ENCODE data around the gene CPLX3. TPM values are rescaled to one million over a fixed set of nuclear protein-coding genes. Genes with fewer than 3 reads are reported as not detected.

CPLX3 gene
- polyA plus RNA-seq, 4 donors = not detected

DNA sequence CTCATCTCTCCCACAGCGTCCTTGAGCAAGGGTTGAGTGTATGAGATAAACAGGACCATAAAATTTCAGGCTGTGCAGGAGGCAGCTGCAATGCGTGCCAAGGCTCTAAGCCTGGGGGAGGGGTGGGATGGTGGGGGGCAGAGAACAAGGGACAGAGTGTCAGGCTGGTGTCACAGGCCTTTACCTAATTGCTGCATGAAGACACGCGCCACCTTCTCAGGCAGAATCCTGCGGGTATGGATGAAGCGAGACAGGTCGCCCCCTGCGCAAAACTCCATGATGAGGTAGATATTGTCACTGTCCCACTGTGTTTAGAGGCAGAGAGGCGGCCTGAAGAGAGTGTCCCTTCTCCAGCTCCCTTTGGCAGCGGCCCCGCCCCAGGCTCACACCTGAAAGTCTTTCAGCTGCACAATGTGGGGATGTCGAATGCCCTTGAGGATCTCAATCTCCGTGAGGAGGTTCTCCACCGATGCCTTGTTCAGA, 15.5 kb downstream of the CPLX3 start:
- no peak for DNase-seq (ENCODE audit: low read depth in 4 of 4, low spot score in 3 of 4)

DNA sequence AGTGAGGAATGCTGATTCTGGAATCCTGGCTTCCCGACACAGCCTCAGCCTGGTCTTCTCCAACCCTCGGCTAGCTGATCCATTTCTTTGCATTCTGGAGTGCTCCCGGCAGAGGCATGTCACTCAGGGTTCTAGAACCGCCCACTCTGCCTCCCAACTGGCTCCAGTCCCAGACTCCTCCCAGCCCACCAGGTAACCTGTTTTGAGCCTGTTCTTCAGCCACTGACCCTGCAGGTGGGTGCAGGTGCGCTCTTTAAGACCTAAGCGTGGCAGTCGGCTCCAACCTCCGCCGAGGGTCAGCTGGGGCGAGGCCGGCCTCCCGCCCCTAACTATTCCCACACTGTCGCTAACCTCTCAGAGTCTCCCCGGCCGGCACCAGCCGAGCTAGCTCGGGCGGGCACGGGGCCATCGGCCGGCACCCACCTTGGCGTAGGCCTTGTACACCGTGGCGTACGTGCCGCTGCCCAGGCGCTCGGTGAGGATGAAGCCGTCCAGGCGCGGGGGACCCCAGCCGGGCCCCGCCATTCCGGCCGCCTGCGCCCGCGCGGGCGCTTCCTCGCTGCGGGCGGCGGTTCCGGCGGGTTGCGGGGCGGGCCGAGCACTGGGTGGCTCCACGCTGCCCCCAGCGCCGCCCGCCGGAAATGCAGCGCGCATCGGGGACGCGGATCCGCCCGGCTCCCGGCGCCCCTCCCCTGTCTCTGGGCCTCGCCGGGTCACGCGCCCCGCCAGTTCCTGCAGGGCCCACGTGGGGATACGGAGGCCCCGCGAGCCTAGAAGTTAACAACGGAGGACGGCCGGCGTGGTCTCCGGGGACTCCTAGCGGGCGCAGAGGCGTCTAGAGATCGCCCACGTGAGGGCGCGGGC, 16.4 kb downstream of the CPLX3 start, which contains the start of gene ULK3:
Gene ULK3 (minus strand): TSS at position 576 of the 864 bp plus-strand sequence. CDS start 51 bp downstream, at position 525.
- DNase-seq (ENCODE audit: low read depth in 4 of 4, low spot score in 3 of 4) = peak; percentile 59 to 76 (median 72)

GRCh38 chr15:74843445-74843828, 17.0 kb downstream of the CPLX3 start:
- no peak for DNase-seq (ENCODE audit: low read depth in 4 of 4, low spot score in 3 of 4)

DNA sequence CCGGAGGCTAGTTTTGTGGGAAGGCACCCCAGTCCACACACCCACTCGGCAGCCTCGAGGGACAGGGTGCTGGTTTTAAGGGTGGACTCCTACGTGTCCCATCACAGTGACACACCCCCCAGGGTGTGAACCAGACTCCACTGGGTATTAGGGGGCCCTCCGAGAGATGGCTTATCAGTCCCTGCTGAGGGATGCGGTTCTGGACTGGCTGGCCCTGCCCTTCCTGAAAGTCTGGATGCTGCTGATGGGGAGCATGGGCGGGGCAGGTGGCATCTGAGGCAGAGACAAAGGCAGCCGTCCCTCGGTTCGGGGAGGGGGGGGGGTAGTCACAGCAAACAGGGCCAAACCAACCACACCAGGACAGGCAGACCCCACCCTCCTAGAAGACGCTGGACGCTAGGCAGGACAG, 17.5 kb downstream of the CPLX3 start:
- no peak for DNase-seq (ENCODE audit: low read depth in 4 of 4, low spot score in 3 of 4)

DNA sequence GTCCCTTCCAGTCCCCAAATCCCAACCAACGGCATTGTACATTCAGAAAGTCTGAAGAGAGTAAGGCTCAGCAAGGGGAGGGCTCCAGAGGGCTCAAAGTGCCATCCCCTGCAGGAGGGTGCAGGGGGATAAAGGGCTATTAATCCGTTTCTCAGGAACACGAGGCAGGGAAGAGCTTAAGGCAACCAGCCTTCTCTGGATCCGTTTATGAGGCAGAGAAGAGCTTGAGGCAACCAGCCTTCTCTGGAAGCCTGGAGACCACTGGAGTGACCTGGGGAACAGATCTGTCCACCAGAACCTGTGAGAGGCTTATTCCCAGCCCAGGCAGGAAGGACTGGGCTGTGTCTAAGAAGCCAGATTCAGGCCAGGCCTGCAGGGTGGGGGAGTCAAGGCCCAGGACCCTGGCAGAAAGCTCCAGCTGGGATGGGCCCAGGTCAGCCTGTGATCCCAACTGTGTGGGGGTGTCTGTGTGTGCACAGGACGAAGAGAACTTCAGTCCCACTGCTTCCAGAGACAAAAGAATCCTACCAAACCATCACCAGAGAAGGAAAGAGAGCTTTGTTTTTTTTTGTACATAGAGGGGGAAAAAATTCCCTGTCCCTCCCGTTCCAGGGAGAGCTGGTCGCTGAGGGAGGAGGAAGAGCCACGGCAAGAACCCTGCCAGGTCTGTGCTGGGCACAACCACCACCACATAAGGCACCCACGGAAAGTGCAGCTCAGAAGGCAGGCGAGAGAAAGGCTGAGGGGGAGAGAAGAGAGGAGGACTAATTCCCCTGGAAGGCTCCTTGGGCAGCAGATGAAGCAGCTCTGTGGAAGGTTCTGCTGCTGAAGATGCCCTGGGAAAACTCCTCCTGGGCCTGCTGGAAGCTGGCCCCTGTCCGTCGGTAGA, 18.1 kb downstream of the CPLX3 start:
- no peak for DNase-seq (ENCODE audit: low read depth in 4 of 4, low spot score in 3 of 4)

DNA sequence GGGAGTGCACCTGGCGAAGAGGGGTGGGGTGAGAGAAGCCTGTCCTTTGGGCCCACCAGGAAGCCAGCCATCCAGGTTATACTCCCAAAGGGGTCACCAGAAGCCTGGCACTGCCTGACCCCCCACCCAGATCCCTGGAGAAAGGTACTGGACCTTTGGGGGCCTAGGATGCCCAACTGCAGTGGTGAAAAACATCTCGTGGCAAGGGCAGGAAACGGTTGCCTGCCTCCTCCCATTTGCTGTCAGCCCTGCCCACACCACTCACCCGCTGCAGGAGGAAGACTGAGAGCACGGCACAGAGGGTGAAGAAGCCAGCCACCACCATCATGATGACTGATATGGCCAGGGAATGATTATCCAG, 18.8 kb downstream of the CPLX3 start:
- no peak for DNase-seq (ENCODE audit: low read depth in 4 of 4, low spot score in 3 of 4)

GRCh38 chr15:74845581-74845980, 19.2 kb downstream of the CPLX3 start:
- DNase-seq (ENCODE audit: low read depth in 4 of 4, low spot score in 3 of 4) = no peak

DNA sequence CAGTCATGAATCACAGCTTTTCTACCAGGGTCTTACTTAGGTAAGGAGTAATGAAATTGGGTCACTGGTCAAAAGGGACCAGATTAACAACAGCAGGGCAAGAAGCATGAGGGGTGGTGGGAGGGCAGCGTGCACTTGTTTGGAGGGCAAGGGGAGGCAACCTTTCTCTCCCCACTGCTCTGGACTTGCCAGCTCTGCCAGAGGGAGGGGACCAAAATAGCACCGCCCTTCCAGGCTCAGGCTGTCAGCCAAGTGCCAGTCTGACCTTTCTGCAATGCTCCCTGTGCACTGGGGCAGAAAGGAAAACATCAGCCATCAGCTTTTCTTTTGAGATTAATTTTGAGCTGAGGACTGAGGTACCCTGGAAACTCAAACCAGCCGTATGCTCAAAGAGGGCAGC, 21.0 kb downstream of the CPLX3 start:
- DNase-seq (ENCODE audit: low read depth in 4 of 4, low spot score in 3 of 4) = no peak

GRCh38 chr15:74850393-74850792, 24.0 kb downstream of the CPLX3 start:
- DNase-seq (ENCODE audit: low read depth in 4 of 4, low spot score in 3 of 4) = no peak

GRCh38 chr15:74851960-74852359, 25.5 kb downstream of the CPLX3 start:
- no peak for DNase-seq (ENCODE audit: low read depth in 4 of 4, low spot score in 3 of 4)

- DNase-seq (ENCODE audit: low read depth in 4 of 4, low spot score in 3 of 4) = no peak
These were observed 28.1 kb downstream of the CPLX3 start for GRCh38 chr15:74854453-74855022.

GRCh38 chr15:74855857-74856256, 29.4 kb downstream of the CPLX3 start:
- DNase-seq (ENCODE audit: low read depth in 4 of 4, low spot score in 3 of 4) = no peak

- no peak for DNase-seq (ENCODE audit: low read depth in 4 of 4, low spot score in 3 of 4)
These were observed 30.1 kb downstream of the CPLX3 start for GRCh38 chr15:74856537-74856936.

DNA sequence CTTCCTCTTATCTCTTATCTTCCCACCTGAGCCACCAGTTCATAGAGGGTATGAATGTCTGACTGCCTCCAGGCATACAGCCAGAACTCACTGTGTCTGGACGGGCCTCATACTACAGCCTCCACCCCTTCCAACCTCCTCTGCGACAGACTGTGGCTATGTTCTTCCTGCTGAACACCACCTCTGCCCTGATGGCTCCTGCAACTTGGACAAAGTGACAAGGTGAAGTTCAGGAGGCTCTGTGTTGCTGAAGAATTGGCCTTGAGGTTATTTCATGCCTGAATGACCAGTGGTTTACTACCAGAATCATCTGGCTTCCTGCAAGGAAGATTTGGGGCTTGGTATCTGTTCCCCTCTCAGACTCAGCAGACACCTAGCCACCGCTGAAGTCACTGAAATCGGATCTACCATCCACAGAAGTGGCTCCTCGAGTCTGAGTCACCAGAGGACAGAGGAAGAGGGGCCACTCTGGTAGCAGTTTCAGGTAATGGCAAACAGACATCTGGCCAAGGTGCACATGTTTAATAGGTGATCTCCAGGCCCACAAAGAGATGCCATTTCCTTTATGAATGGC, 30.7 kb downstream of the CPLX3 start:
- no peak for DNase-seq (ENCODE audit: low read depth in 4 of 4, low spot score in 3 of 4)

DNA sequence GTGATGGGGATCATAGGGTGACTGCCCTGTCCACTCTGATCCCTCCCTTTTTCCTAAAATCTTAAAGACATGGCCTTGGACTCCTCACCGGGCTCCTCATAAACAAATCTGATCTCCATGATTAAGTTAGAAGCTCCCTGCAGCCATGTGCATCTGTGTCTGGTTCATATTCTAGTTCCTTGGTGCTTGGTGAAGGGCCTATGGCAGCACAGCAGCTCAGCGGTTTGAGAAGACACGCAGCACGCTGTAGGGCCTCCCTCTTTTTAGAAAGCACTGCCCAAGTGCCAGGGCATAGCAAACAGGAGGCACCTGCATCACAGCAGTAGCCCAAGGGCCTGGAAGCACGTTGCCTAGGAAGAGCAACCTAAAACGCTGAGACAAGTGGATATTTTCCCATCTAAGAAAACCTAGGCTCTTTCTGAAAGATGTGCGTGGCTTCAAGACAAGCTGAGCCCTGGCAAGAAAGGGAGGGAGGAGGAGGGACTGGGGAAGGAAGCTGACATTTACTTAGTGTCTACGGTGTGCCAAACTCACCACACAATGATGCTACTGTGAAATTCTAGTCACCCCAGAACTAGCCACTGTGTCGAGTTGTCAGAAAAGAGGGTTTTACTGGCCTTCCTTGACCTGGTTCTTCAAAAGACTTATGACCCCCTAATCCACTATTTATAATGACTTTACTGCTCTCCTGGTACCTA, 31.4 kb downstream of the CPLX3 start:
- DNase-seq (ENCODE audit: low read depth in 4 of 4, low spot score in 3 of 4) = no peak

DNA sequence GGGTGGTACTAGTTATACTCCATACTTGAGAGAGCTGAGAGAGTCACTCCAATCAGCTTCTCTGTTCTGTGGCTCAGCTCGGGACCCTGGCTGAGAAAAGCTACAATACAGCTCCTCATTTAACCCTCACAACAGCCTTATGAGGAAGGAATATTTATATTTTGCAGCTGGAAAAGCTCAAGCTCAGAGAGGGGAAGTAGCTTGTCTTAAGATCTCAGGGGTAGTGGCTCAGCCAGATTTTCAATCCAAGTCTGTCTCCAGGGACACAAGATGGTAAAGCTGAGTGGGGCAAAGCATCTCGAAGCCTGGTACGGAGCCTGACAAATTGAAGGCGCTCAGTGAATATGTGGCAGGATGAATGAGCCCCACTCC, 31.9 kb downstream of the CPLX3 start:
- DNase-seq (ENCODE audit: low read depth in 4 of 4, low spot score in 3 of 4) = no peak

GRCh38 chr15:74863239-74864056, 37.0 kb downstream of the CPLX3 start:
- no peak for DNase-seq (ENCODE audit: low read depth in 4 of 4, low spot score in 3 of 4)

DNA sequence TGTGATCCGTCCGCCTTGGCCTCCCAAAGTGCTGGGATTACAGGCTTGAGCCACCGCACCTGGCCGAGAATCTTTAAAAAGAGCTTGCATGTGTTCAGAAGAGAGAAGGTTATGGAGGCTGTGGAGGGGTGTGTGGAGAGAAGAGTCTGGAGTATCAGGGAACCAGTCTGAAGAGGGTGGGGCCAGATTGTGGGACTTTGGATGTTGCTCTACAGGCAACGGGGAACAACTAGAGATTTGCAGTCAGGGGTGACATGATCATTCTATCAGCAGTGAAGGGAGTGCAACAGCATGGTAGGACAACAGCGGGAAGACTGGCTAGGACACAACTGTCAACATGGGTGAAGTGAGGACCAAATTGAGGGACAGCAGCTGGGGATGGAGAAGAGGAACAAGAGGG, 37.9 kb downstream of the CPLX3 start:
- DNase-seq (ENCODE audit: low read depth in 4 of 4, low spot score in 3 of 4) = no peak

DNA sequence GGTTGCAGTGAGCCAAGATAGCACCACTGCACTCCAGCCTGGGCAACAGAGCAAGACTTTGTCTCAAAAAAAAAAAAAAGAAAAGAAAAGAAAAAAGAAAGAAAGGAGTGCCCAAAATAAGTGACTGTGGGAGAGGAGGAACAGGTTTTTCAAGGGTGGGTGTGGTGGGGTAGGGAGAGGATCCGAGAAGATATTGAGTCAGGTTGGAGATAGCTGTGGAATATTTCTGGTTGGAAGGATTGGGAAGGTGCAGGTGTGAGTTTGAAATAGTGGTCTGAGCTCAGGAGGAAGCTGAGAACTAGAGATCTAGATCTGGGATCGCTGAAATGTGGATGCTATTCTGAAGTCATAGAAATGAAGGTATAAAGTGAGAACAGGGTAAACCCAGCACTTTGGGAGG, 38.9 kb downstream of the CPLX3 start:
- no peak for DNase-seq (ENCODE audit: low read depth in 4 of 4, low spot score in 3 of 4)
